Activated CD4-positive, alpha-beta T cell treated with anti-CD3 and anti-CD28 coated beads, Interleukin-2, Interleukin-6, amounts not matched to agents 100 ng/mL and 50 ng/mL, durations not matched to agents 16 hours and 8 hours (primary cell): ENCODE results near the gene BTBD9.

ENCODE experiments used
- DNase-seq: peaks from one replicate; pipeline ENCODE4 v3.0.0-alpha.2; 2020

BTBD9 gene

DNA sequence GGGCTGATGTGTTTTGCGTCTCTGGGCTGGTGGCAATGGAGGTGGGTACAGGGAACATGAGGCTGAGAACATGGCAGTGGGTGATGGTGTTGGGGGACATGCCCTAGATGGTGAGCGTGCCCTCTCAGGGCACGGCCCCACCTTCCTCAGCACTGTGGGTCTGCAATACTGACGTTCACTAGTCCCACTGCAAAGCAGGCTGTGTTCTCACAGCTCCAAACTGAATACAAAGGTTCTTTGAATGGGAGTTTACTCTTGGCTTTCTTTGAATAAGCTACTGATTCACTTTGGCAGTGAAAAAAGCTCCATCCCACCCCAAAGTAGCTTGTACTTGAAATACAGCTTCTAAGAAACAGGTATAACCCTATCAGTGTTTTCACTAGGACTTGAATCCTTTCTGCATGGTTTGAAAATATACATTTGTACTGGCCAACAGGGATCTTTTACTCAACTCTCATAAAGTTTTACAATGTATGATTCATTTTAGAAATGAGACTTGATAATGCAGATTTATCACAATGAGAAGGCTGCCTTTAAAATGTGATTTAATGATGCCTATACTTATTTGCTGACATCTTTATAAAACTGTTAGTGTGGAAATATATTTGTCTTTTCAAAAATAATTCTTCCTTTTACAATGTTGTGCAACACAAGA, 419.5 kb downstream of the BTBD9 start:
- no peak for DNase-seq

DNA sequence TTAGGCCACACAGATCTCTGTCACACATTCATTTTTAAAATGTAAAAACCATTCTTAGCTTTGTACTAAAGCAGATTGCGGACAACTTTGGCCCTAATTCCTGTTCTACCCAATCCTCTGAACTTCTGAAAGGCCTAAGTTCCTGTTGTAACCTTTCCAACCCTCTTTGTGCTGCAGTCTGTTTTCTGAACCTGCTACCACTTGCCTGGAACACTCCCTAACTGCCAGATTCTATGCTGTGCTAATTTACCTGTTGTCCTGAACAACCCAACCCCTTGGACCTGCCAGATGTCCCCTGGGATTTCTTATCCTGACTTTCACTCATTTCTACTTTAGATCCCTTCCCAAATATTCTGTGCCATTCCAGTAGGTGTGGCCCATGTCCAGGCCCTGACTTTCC, 421.5 kb downstream of the BTBD9 start:
- DNase-seq = no peak

DNA sequence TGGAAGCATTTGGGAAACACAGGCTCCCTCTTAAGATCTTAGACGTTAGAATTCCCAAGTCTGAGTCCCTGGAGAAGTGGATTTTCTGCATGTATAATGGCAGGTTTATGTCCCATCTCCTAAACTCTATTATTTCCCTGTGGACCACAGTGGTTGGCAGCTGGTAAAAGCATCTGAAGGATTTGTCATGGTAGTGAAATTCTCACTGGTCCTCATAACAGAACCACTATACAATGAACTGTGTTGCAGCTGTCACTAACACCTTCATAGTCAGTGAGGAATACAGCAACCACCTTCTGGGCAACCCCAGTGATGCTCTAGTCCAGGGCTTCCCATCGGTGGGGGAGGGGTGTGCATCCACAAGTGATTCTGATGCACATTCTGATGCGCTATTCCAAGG, 423.3 kb downstream of the BTBD9 start:
- DNase-seq = no peak

DNA sequence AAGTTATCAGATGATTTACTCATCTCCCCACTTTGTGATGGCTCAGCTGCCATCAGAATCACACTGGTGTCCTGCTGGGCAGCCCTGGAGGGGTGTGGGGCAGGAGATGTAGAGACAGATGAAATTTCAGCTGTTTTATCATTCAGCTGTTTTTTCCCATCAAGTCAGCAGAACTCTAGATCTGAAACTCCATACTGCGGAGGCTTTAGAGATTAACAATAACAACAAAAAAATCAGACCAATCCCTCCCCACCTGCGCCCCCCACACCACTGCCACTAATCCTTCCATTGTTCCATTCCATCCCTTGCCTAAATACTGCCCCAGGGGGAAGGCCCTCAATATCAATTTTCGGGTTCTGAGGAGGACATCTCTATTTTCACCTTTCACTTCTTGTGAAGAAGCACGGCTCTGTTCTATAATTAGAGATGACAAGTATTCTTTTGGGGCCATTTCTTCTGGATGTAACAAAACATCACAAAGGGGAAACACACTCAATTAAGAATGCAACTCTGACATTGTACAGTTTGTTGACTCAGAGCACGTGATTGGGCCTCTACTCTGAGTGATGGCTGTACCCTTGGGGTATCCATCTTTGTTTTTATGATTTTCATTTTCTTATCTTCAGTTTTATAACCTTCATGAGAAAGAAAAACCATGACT, 423.9 kb downstream of the BTBD9 start:
- no peak for DNase-seq

DNA sequence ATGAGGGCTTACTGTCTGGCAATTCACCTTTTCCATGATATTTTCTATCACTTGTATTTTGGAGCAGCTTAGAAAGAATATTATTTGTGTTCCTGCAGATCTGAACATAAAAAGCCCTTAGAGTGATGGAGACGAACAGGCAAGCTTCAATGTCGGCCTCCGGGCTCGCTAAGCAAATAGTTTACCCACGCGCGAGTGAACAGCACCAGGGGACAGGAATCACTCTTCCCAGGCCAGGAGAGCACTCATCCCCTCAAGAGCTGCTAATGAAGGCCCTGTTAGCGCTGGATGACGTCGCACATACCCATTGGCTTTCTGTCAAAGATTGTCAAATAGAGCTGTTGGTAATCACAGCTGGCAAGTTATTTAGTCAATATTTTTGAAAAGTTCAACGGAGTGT, 424.5 kb downstream of the BTBD9 start:
- DNase-seq = no peak

DNA sequence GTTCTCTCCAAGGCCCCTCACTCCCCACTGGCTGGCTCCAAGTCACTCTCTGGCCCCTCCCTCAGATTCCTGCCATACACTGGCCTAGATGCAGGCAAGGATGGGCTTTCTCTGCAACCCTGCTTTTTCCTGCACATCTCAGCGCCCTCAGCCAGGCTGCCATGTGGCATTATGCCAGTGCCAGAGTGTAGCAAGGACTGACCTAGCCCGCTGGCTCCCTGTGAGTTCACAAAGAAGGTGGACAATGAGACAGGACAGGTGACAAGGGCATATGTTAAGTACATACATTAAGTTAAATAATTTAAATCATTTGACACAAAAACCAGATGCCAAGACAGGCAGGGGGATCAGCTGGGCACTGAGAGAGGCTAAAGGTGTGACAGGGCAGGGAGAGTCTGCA, 425.6 kb downstream of the BTBD9 start:
- DNase-seq = no peak

DNA sequence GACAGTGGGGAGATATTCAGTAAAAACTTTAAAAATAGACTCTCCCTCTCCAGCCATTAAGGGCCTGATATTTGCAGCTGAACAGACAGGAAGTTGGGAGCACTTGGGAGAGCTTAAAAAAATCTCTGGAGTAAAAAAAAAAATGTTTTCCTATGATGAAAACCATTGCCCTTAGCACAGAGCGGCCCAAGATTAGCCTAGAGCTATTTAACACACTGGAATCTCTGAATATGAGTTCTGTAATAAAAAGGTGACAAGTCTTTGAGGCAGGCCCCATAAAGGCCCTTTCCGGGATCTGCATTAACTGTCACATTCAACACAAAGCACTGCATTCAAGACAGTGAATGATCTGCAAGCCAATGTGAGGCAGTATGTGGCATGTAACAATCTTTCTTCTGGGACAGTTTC, 426.5 kb downstream of the BTBD9 start:
- DNase-seq = no peak

DNA sequence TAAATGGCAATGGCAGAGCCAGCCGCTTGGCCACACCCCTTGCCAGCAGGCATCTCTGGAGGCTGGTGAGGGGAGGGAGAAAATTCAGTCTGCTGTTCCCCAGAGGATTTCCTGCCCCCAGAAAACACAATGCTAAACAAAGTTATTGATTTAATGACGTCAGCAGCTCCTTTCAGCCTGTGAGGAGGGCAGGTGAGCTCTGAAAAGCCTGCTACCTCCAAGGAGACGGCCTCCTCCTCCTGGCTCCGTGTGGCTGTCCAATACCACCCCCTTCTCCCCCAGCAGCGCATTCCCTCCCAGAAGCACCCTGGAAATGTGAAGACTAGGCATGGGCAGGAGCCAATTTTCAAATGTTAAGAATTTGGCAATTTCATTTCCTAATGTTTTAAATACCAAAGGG, 427.1 kb downstream of the BTBD9 start:
- no peak for DNase-seq

DNA sequence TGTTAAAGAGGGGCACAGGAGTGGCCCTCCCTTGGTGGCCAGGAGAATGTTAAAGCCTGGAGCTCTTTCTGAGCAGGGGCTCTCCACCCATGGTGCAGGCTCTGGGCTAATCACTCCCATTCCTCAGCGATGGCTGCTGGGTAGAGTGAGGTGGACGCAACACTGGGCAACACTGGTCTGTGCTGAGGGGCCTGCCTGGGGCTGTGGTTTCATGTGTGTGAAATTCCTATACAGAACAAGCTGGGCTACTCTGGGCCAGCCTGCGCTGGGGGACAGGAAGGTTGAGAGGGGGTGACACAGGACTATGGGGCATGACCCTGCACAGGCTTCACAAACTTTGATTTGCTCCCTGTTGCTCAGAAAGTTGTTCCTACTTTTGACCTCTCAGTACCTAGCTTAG, 427.6 kb downstream of the BTBD9 start:
- no peak for DNase-seq

DNA sequence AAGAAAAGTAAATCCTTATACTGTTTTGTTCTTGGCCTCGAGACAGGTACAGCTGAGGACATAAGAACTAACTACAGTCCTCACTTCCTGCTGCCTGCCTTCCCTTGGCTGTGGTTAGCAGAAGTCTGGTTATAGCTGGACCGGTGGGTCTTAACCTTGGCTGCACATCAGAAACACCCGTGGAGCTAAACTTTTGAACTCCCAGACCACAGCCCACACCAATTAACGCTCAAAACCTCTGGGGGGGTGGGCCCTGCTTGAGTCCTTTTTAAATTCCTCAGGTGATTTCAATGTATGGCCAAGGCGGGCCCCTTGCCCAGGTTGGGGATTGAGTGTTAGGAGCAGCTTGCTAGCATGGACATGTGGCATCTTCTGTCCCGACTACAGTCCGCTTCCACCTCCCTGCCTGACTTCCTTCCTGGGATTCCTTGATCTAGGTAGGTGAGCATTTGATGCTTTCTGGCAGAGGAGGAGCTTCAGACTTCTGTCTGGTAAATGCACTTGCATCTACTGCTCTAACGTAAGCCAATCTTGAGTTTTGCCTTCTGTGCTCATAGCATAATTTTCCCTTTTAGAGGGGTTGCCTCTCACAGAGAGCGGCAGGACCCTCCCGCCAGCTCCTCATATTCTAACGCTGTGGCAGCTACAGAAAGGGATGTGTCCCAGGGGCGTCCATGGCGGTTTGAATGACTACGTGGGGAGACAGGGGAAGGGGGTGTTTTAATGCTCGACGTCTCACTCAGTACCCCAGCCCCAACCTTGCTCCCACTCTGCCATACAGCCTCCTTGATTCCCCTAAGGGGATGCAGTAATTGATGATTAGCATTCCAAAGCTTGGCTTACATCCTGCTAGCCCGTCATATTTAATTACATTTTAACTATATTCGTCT, 430.1 kb downstream of the BTBD9 start:
- no peak for DNase-seq

DNA sequence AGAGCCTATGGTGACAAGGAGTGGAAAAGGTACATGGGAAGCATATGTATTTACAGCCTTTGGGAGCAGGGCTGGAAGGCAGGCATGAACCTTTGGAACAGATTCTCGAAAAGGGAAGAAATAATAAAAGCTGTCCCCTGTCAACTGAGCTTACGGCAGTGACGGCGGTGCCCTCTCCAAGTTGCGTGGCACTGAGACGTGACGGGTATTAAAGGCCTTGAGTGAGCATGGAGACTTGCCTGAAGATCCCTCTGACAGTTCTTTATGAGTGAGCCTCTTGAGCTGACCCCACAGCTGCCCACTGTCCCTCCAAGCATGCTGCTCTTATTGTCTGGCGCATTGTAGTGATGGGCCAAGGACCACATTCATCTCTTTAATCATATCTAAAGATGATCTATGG, 431.7 kb downstream of the BTBD9 start:
- no peak for DNase-seq

DNA sequence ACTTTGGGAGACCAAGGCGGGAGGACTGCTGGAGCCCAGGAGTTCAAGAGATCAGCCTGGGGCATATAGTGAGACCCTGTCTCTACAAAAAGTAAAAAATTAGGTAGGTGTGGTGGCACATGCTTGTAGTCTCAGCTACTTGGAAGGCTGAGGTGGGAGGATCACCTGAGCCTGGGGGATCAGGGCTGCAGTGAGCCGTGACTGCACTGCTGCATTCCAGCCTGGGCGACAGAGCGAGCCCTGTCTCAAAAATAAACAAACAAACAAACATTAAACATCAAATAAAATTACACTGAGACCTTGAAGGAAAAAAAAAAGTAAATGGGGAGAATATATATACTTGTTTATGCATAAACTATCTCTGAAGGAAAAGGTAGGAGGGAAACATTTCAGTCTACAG, 432.4 kb downstream of the BTBD9 start:
- no peak for DNase-seq

DNA sequence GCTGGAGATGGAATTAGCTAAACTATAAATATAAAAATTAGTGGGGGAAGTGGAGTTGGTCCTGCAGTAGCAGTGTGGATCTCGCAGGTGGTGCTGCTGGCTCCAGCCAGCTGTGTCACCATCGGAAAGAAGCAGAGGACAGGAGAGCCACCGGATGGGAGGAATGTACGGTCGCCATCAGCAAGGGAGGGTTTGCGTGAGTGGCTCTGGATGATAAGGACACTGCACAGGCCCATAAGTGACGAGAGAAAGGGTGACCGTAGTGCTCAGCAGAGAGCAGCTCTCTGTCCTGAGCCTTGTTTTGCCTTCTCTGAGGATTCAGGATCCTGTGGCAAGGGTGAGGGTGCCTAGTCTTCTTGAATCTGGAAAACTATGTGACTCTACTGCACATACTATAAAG, 441.5 kb downstream of the BTBD9 start:
- DNase-seq = no peak

DNA sequence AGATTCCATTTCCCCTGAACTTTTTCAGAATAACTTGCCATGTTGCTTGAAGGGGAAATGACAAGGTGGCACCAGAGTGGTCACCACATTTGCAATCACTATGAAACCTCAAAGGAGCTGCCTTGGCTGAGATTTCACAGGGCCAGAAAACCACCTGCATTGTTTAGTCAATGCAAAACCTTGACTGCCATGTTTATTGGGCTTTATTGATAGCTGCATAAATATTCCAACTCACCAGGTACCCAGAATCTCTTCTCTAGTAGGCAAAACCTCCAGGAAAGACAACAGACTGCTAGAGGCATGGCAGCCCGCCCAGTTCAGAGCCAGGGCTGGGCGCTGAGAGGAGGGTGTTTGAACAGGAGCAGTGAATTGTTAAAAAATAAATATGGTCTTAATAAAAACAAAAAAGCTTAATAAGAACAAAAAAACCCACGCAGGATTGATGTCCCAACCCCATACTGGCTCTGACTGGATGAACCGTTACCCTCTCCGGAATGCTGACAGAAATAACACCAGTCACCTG, 444.6 kb downstream of the BTBD9 start:
- no peak for DNase-seq

DNA sequence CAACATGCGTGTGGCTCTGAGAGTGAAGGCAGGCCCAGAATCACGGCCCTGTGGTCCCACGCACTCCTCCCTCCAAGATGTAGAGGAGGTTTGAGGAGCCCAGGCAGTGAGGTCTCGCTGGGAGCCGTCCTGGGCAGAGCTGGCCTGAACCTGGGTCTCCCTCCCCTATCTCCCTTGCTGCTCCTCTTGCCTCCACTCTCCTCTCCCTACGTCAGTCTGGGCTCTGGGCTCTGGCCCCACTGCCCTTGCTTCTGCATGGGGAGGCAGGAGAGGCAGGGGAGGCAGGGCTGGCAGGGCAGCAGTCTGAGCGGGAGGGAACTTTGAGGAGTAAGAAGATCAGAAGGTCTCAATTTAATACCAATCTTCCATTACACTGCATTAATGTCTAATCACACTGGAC, 445.1 kb downstream of the BTBD9 start:
- no peak for DNase-seq

DNA sequence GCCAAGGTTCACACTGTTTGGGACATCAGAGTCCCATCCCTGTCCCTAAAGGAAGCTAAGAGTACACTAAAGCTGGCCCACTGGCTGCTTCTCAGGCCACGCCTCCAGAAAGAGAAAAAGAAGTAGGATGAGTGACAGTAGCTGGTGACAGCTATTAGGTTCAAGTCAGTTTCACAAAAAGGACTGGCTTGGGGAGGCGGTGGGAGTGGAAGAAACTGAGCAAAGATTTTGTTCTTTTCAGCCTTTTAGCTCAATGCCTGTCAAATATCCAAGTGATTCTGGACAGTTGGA, 445.5 kb downstream of the BTBD9 start:
- no peak for DNase-seq

DNA sequence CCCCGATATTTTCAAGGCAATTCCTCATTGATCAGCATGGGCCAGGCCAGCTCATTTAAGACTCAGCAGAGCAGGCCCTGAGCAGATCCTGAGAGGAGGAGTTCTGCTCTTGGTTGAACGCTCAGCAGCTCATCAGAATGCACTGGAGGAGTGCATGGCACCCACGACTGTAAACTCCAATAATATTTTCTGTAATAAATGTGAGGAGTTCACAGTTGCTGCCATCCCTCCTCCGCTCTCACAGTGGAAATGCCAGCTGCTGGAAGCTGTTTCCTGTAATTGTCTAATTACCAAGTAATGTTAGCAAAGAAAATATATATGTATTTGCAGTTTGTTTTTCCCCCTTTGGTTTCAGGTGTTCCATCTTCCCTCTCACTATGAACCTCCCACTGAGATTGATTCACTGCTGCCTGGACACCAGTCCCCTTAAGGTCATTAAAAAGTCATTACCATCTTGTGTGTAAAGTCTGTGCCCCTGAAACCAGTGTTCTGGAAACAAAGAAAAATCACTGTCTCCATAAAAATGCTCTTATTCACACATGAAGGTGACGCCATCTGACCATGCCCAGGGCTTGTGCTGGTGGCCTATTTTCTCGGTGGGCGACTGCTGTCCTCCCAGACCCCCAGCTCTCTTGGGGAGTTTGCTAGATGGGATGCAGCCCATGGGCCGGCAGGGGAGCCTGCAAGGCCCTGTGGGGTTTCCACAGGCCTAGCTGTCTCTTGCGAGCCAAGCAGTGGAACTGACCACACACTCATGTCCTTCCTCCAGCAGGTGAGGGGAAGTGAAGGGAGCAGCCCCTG, 446.0 kb downstream of the BTBD9 start:
- DNase-seq = no peak

DNA sequence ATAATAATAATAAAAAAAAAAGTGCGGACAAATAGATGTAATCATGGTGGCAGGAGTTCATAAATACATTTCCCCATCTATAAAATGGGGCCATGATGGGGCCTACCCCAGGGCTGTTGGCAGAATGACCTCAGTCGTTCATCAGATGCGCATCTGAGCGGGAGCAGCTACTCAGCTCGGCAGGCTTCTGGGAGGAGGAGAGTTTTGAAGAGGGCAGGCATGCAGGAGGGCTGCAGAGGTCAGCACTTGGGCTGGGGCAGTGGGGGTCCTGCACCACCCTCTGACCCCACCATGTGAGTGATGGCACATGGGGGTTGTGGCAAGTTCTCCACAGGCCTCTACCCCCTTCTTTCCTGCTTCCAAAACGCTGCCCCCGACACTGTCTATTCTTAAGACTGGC, 446.7 kb downstream of the BTBD9 start:
- DNase-seq = no peak

DNA sequence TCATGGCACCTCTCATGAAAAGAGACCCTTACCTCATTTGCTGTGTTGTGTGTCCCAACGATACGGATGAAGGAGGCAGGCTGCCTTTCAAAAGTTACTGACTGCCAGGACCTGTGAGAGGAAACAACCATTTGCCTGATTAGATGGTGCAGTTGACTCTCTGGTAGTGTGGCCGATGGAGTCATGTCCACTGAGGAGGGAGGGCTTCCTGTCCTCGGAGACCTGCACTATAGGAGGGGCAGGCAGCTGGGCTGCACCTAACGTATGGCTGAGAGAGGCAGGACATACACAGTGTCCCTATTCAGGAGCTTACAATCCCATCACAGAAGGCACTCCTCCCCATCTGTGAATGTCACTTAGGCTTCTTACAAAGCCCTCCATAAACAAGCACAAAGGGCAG, 447.2 kb downstream of the BTBD9 start:
- DNase-seq = no peak

DNA sequence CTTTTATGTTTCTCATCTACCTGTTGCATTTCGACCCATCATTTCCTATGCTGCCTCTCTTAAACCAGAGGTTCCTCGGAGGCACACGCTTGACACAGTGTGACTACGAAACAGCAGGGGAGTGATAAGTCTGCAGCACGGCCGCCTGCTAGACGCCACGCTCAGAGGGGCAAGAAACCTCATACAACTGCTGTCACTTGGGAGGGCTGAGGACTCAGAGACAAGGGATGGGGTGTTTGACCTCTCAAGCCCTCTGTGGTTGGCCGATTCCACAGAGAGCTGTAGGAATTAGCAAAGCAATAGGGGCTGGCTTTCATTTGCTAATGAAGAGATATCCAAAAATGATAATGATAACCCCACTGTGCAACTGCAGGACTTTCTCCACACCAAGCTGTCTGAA, 447.7 kb downstream of the BTBD9 start:
- DNase-seq = no peak

DNA sequence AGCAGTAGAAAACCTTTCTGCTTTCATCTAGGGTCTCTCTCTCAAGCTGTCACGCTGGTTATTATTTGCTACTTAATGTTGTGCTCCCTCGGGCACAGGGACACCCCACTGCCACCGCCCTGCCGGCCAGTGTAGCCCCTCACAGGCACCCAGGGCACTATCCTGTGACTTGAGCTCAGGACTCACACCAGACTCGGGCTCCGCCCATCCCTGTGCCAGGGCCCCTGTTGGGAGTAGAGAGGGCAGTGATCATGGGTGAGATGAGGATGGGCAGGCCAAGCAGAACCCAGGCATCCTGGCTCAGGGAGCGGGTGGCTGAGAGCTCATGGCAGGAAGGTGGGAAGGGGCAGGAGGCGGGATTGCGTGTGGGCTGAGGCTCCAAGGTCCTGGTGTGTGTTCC, 448.3 kb downstream of the BTBD9 start:
- no peak for DNase-seq

DNA sequence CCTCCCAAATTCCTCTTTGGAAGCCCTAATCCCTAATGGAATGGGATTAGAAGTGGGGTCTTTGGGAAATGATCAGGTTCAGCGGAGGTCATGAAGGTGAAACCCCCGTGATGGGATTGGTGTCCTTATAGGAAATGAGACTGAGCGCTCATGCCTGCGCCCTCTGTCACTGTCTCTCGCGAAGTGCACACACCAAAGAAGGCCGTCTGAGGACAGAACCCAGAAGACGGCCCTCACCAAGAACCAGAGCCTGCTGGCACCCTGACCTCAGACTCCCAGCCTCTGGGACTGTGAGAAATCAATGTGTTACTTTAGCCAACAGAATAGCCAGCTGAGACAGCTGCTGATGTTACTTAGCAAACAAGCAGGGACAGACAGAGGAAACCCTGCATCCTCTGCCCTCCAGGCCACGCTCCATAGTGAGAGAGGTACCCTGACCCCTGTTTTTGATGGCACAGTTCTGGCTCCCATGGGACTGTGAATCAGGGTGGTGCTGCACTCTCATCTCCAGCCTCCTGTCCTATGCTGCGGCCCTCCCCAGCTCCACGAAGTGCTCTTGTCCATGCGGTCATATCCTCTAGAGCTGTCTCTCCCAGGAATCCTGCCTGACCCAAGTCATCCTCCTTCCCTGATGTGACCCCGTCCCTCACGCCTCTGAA, 450.9 kb downstream of the BTBD9 start:
- DNase-seq = no peak
